Activated CD4-positive, alpha-beta T cell treated with anti-CD3 and anti-CD28 coated beads for 4 hours (primary cell): ENCODE data around the gene STK25.
"Not testable (repeated sequence)": the region's sequence is repeated elsewhere in the genome, so short reads cannot be mapped to it uniquely, and the experiment has no call there.

Experiments
- DNase-seq, 2 donors: peaks; one replicate each; pipeline ENCODE4 v3.0.0-alpha.2; 2020

STK25 gene

DNA sequence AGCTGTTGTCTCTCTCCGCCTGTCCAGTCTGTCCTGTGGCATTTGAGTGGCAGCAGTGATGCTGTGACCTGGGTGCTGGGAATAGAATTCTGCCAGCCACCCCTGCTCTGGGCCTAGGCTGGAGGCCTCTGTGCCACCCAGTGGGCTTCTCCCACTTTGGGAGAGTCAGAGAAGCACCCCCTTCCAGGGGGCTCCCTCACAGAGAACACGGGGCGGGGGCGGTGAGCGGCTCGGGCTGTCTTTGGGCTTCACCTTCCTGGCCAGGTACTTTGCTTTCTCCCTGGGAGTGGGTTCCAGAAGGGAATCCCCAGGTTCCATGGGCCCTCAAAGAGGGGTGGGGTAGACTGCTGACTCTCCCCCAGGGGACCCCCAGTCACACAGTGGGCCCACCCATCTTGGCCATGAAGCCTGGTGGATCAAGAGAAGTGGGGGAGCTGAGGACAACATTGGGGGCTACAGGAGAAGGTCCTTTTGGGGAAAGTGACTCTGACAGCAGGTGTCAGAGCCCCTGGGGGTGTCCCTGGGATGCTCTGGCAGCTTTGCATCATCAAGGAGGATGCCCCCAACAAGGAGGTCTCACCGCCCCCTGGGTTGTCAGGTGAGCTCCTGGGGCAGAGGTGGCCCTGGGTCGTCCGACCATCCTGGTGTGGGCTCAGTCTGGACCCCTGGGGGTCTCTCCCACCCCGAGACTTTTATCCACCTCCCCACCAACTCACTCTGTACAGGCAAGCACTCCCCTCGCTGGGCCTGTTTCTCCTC, 31.4 kb upstream of the STK25 start:
- DNase-seq = no peak

DNA sequence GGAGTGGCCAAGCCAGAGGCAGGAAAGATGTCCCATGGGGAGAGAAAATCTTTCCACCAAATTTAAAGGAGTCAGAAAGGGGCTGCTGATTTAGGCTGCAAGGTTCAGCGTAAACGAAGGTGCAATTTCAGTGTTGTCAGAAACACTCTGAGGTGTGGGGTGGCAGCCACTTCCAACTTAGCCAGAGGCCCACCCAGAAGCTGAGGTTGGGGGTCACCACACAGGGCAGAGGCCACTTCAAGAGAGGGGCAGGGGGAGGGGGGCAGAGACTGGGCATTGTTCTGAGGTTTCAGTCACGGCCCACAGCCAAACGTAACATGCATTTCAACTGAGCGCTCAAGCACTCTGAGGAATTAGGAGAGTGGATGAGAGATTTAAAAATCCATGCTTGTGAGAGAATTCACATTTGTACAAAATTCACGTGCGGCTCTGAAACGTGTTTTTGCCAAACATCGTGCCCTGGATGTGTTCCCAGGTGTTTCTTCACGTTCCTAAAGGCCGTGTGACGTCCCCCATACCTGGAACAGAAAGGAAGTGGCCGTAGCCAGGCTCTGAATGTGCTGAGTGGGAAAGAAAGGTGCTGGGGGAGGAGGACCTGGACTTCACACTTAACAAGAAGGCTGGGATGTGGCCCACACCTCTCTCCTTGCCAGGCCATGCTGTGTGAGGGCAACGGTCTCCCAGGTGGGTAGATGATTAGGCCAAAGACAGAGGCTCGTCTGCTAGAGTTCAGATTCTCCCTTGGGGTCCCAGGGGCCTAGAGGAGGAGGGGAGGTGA, 30.6 kb upstream of the STK25 start:
- no peak for DNase-seq

GRCh38 chr2:241535871-241536655, 27.7 kb upstream of the STK25 start:
- no peak for DNase-seq

DNA sequence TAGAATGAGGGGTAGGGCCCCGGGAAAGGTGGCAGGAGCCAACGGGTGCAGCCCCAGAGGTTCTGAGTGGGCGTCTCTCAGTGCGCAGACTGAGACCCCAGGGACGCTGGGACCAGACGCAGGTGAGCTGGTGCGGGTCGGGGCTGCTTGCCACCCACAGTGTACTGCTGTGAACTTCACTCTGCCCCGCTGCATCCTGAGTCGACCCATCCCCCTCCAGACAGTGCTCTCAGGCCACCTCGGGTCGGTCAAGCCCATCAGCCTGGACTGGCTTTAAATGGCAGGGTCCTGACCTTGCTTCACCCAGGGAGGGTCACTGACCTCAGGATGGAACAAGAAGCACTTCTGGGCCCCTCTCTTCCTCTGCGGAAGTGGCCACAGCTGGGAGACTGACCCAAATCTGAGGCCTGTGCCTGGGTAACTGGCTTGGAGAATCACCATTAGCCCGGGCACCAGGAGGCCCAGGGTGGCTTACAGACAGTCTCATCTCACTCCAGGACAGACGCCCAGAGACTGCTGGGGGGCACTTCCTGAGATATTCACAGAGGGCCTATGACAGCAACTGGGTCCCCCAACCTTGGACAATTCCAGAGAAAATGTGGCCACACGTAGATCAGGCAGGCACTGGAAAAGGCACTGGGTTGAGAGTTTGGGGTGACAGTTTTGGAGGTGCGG, 26.5 kb upstream of the STK25 start:
- no peak for DNase-seq

DNA sequence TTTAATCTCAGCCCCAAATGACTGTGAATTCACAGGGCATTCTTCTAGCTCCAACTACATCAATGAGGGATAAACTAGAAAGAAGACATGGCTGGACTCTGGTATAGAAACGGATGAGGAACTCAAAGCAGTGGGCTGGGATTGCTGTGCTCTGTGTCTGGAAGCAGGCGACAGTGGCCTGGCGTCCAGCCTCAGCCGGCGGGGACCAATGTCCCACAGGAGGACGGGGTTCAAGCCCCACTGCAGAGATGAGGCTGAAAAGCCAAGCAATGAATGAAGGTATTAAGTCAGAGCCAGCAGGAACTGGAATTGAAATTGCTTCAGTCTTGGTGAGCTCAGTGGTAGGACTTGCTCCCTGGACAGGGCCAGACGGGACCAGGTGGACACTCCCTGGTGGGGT, 25.9 kb upstream of the STK25 start:
- DNase-seq = no peak

- no peak for DNase-seq
Observed at GRCh38 chr2:241532733-241533601, 24.6 kb upstream of the STK25 start.

DNA sequence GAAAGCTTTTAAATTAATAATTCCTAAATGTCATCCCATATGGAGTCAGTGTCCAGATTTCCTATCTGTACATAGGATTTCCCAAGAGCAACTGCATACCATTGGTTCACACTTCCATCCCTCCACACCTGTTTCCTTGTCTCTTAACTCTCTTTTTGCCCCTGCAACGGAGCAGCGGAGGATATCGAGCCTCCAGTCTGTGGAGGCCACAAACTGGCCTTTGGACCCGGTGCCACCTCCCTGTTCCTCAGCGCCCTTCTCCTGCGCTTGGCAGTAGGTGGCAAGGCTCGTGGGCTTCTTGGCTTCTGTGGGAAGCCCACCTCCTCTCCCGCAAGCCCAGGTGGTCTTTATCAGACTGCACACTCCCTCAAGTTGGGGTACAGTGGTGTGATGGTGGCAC, 23.8 kb upstream of the STK25 start:
- DNase-seq = no peak

- no peak for DNase-seq
Observed at GRCh38 chr2:241531161-241531722, 22.9 kb upstream of the STK25 start.

DNA sequence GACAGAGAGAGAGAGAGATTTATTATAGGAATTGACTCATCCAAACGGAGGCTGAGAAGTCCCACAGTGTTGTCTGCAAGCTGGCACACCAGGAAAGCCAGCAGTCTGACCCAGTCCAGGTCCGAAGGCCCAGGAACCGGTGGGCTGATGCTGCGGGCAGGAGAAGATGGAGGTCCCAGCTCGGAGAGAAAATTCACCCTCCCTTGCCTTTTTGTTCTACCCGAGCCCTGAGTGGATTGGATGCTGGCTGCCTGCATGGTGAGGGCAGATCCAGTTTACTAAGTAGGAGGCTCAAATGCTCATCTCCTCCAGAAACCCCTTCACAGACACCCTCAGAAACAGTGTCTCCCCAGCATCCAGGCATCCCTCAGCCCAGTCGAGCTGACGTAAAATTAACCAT, 22.2 kb upstream of the STK25 start:
- DNase-seq = no peak

GRCh38 chr2:241525818-241526780, 17.7 kb upstream of the STK25 start:
- not testable (repeated sequence) for DNase-seq

DNA sequence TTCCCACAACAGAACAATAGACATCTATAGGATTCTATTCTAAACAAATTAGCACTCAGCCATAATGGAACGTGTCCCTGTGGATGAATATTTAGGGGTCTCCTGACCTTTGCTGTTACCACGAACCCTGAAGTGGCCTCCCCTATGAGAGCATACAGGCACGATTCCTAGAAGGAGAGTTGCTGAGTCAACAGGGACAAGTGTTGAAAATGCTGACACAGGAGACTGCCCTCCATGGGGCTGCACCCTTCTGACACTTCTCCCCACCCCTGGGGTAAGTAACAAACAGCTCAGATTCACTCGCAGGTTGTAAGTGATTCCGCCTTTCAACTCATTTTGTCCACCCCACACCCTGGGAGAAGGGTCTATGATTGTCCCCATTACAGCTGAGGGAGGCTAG, 14.1 kb upstream of the STK25 start:
- DNase-seq = no peak

- no peak for DNase-seq
Observed at GRCh38 chr2:241519669-241520068, 11.3 kb upstream of the STK25 start.

GRCh38 chr2:241517297-241517696, 8.9 kb upstream of the STK25 start:
- DNase-seq = no peak

DNA sequence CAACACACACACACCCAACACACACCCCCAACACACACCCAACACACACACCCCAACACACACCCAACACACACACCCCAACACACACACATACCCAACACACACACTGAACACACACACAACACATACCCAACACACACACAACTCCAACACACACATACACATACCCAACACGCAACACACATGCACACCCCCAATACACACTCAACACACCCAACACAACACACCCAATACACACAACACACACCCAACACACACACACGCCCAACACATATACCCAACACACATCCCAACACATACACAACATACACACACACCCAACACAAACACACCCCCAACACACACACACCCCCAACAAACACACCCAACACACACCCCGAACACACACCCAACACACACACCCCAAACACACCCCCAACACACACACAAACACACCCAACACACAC, 8.2 kb upstream of the STK25 start:
- DNase-seq = no peak

DNA sequence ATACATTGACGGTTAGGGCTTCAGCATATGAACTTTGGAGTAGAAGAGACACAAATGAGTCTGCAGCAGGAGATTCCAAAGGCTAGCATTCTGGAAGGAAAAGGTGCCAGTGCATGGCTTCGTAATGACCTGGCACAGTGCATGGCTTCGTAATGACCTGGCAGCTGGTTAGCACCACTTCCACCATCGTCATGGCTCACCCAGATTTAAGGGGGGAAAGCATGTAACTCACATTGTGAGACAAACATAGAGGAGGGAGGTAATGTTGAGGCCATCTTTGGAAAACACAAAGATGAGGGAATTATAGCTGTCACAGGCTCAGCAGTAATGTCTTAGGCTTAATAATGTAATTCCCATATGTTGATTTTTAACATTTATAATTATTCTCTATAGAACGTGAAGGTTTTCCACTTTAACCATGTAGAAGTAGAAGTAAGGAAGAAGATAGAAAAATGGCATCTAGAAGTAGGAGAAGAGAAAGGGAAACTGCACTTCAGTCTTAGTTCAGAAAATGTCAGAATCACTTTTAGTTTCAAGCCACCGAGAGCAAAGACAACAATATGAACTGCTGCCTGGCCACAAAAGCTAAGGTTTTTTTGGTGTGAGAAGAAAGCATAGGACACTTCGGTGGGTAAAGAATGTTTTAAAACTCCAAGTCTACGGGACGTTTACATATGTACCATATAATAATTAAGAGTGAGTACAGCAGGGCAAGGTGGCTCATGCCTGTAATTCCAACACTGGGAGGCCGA, 6.8 kb upstream of the STK25 start:
- no peak for DNase-seq

GRCh38 chr2:241514553-241514952, 6.2 kb upstream of the STK25 start:
- DNase-seq = no peak

GRCh38 chr2:241511091-241511741, 2.8 kb upstream of the STK25 start:
- no peak for DNase-seq

DNA sequence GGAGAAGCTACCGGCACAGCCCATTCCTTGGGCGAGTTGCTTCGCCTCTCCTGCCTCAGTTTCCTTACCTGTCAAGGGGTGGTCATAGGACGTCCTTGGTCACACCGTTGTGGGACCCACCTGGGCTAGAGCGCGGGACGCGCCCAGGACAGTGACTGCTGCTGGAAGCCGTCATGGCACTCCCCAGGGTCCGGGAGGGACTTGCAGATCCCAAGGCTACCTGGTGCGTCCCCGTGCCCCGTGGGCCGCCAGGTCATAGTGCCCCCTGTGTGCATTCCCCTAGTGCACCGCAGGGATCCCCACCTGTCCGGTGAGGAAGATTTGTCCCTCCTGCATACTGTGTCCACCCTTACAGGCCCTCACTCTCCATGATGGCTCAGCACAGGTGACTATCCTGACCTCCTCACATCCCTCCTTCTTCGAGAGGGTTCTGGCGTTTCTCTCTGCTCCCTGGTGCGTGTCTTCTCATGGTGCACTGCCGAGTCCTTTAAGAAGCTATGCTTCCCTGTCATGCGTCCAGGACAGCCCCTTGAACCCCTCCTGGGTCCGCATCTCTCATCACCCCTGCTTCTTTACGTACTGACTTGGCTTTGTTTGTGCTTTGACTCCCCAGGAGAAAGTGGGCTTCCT, 886 bp upstream of the STK25 start:
- DNase-seq = peak in 1 of 2 donors; percentile 9
